ENCODE measurements around the gene ZNF490. TPM values are rescaled to one million over a fixed set of nuclear protein-coding genes. Genes with fewer than 3 reads are reported as not detected.

ZNF490 gene
- total and polyA plus RNA-seq, 2 donors (not counting 1 experiment from before 2014, with no cell fraction given), result 5.7 to 21.2 TPM

DNA sequence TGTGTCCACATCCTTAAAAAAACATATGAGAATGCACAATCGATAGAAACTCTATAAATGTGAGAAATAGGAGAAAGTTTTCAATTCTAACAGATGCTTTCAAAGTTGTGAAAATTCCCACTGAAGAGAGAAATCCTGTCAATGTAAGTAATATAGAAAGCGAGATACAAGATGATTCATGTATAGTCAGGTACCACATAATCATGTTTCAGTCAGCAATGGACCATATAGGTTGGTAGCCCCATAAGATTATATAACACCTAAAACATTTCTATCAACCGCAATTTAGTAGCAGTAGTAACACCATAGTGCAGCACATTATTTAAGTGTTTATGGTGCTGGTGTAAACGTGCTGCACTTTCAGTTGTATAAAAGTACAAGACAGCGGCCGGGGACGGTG, 18.6 kb upstream of the ZNF490 start:
- intact Hi-C loops (cut with micrococcal nuclease), result no loop called here
- Mint-ChIP-seq H3K4me1 (no peaks in the 10 kb centered on the region), H3K27me3 (no peaks in the 10 kb centered on the region), H3K9me3 (ENCODE audit: insufficient read depth) (peaks cover 6% of the 10 kb centered on the region), H3K4me3 (no peak overlapping the region), H3K27ac (no peak overlapping the region)
- peaks cover 16% of the 10 kb centered on the region for H4K20me1 ChIP-seq (ENCODE audit: control insufficient read depth, insufficient read depth, low read length, poor library complexity, severe bottlenecking)
- TF ChIP-seq EZH2 (IDR thresholded peaks at IDR 0.05; ENCODE audit: borderline replicate concordance, insufficient read depth, low read depth, low read length, poor library complexity, severe bottlenecking), result no peak
- TF ChIP-seq, protein P1, sequence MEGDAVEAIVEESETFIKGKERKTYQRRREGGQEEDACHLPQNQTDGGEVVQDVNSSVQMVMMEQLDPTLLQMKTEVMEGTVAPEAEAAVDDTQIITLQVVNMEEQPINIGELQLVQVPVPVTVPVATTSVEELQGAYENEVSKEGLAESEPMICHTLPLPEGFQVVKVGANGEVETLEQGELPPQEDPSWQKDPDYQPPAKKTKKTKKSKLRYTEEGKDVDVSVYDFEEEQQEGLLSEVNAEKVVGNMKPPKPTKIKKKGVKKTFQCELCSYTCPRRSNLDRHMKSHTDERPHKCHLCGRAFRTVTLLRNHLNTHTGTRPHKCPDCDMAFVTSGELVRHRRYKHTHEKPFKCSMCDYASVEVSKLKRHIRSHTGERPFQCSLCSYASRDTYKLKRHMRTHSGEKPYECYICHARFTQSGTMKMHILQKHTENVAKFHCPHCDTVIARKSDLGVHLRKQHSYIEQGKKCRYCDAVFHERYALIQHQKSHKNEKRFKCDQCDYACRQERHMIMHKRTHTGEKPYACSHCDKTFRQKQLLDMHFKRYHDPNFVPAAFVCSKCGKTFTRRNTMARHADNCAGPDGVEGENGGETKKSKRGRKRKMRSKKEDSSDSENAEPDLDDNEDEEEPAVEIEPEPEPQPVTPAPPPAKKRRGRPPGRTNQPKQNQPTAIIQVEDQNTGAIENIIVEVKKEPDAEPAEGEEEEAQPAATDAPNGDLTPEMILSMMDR (IDR thresholded peaks at IDR 0.05), result no peak
- no peaks in the 10 kb centered on the region for H3K4me1 ChIP-seq (ENCODE audit: control insufficient read depth in 2 of 2, insufficient read depth in 2 of 2, low read length in 2 of 2)
- H3K27me3 ChIP-seq (replicated peaks in 1 of 4; ENCODE audit: control extremely low read depth in 1 of 4, control insufficient read depth in 3 of 4, insufficient read depth in 4 of 4, low read length in 3 of 4), result no peaks in the 10 kb centered on the region
- H3K4me3 ChIP-seq (ENCODE audit: control extremely low read depth in 1 of 5, extremely low read depth in 1 of 5, insufficient read depth in 1 of 5, low read depth in 2 of 5, low read length in 4 of 5), result no peak overlapping the region
- H2AFZ ChIP-seq (ENCODE audit: insufficient read depth, low read depth, low read length, poor library complexity, severe bottlenecking), result no peak overlapping the region
- no peak overlapping the region for H3K27ac ChIP-seq (ENCODE audit: low read length in 2 of 2)
- H3K9me3 ChIP-seq (ENCODE audit: control extremely low read depth in 1 of 3, control insufficient read depth in 2 of 3, insufficient read depth in 1 of 3, low read length in 2 of 3), result peaks cover 13 to 23% (median 15%) of the 10 kb centered on the region in 3 donors
- ATAC-seq (ENCODE audit: low read depth), result no peak
- WGBS (ENCODE audit: insufficient coverage), result 80% methylated on average over 1 of the region's 7 CpGs
- CTCF ChIA-PET, result no interaction called here
- POLR2A ChIA-PET, result interaction anchor here (0.7 kb wide), 1 partner anchor 11 kb away, joined by 5 read pairs; no protein-coding TSS in a partner anchor
- H3K36me3 ChIP-seq (replicated peaks in 1 of 2; ENCODE audit: control extremely low read depth in 1 of 2, control insufficient read depth in 1 of 2, extremely low read depth in 1 of 2, insufficient read depth in 2 of 2, low read length in 1 of 2), result peaks cover 24 to 51% of the 10 kb centered on the region in 2 experiments
- no peak overlapping the region for H3K4me2 ChIP-seq (replicated peaks; ENCODE audit: low read depth, low read length, poor library complexity, severe bottlenecking)
- DNase-seq, result no peak
- peaks cover 50% of the 10 kb centered on the region for H3K79me2 ChIP-seq (ENCODE audit: control insufficient read depth, insufficient read depth, low read length)
- no peak overlapping the region for H3K9ac ChIP-seq (ENCODE audit: low read length)

- Histone ChIP-seq H3K9me3 (ENCODE audit: control extremely low read depth in 1 of 3, control insufficient read depth in 2 of 3, insufficient read depth in 1 of 3, low read length in 2 of 3) (peaks cover 13 to 23% (median 15%) of the 10 kb centered on the region in 3 donors), H3K27ac (ENCODE audit: low read length in 2 of 2) (no peak overlapping the region), H2AFZ (ENCODE audit: insufficient read depth, low read depth, low read length, poor library complexity, severe bottlenecking) (no peak overlapping the region), H3K9ac (ENCODE audit: low read length) (no peak overlapping the region), H3K36me3 (replicated peaks in 1 of 2; ENCODE audit: control extremely low read depth in 1 of 2, control insufficient read depth in 1 of 2, extremely low read depth in 1 of 2, insufficient read depth in 2 of 2, low read length in 1 of 2) (peaks cover 25 to 55% of the 10 kb centered on the region in 2 experiments), H3K4me1 (ENCODE audit: control insufficient read depth in 2 of 2, insufficient read depth in 2 of 2, low read length in 2 of 2) (no peaks in the 10 kb centered on the region), H3K79me2 (ENCODE audit: control insufficient read depth, insufficient read depth, low read length) (peaks cover 58% of the 10 kb centered on the region), H3K4me2 (replicated peaks; ENCODE audit: low read depth, low read length, poor library complexity, severe bottlenecking) (no peak overlapping the region), H4K20me1 (ENCODE audit: control insufficient read depth, insufficient read depth, low read length, poor library complexity, severe bottlenecking) (peaks cover 21% of the 10 kb centered on the region), H3K4me3 (ENCODE audit: control extremely low read depth in 1 of 5, extremely low read depth in 1 of 5, insufficient read depth in 1 of 5, low read depth in 2 of 5, low read length in 4 of 5) (no peak overlapping the region), H3K27me3 (replicated peaks in 1 of 4; ENCODE audit: control extremely low read depth in 1 of 4, control insufficient read depth in 3 of 4, insufficient read depth in 4 of 4, low read length in 3 of 4) (no peaks in the 10 kb centered on the region)
- no peaks in the 10 kb centered on the region for H3K27me3 Mint-ChIP-seq
- POLR2A ChIA-PET, result interaction anchor here (1.2 kb wide), 1 partner anchor 15 kb away, joined by 3 read pairs; no protein-coding TSS in a partner anchor
- WGBS (ENCODE audit: insufficient coverage), result 100% methylated on average over 6 of the region's 17 CpGs
- no peak for DNase-seq
- no peak for TF ChIP-seq EZH2 (IDR thresholded peaks at IDR 0.05; ENCODE audit: borderline replicate concordance, insufficient read depth, low read depth, low read length, poor library complexity, severe bottlenecking)
- TF ChIP-seq, protein P1 (IDR thresholded peaks at IDR 0.05), result no peak
- peaks cover 6% of the 10 kb centered on the region for H3K9me3 Mint-ChIP-seq (ENCODE audit: insufficient read depth)
- no peak for ATAC-seq (ENCODE audit: low read depth)
- CTCF ChIA-PET, result no interaction called here
- no peak overlapping the region for H3K27ac Mint-ChIP-seq
- H3K4me1 Mint-ChIP-seq, result peaks cover 3% of the 10 kb centered on the region
- H3K4me3 Mint-ChIP-seq, result no peak overlapping the region
- intact Hi-C loops (cut with micrococcal nuclease), result no loop called here
Observed at GRCh38 chr19:12628040-12629022, 17.7 kb upstream of the ZNF490 start.

Data from B cell (primary cell).